ENCODE results near the gene PWWP2B.

Gene PWWP2B

DNA sequence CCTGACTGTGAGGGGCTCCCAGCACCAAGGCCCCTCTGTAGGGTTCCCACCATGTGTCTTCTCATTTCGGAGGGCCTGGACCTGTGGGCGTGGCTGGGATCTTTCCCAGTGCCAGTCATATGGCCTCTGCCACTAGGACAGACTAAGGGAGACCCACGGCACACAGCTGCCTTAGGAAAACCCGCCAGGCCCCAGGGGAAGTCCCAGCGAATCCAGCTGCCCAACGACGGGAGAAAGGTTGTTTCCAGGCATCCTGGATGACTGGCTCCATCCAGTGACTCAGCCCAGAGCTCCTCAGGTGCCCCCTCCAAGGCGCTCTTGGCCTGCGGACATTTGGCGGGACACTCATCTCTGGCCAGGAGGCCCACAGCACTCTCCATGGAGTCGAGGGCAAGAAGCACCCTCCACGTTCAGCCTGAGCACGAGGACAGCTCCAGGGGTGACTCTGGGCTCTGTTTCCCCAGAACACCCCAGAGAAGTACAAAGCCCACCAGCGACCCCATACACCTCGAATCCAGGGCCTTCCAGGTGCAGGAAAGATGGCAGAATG is 39.9 kb downstream of the PWWP2B start:
- TF ChIP-seq, protein P1, sequence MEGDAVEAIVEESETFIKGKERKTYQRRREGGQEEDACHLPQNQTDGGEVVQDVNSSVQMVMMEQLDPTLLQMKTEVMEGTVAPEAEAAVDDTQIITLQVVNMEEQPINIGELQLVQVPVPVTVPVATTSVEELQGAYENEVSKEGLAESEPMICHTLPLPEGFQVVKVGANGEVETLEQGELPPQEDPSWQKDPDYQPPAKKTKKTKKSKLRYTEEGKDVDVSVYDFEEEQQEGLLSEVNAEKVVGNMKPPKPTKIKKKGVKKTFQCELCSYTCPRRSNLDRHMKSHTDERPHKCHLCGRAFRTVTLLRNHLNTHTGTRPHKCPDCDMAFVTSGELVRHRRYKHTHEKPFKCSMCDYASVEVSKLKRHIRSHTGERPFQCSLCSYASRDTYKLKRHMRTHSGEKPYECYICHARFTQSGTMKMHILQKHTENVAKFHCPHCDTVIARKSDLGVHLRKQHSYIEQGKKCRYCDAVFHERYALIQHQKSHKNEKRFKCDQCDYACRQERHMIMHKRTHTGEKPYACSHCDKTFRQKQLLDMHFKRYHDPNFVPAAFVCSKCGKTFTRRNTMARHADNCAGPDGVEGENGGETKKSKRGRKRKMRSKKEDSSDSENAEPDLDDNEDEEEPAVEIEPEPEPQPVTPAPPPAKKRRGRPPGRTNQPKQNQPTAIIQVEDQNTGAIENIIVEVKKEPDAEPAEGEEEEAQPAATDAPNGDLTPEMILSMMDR (conservative IDR thresholded peaks at IDR 0.05), result no peak
- TF ChIP-seq ZFX (IDR thresholded peaks at IDR 0.05), result no peak
- no peak overlapping the region for H3K27ac ChIP-seq

DNA sequence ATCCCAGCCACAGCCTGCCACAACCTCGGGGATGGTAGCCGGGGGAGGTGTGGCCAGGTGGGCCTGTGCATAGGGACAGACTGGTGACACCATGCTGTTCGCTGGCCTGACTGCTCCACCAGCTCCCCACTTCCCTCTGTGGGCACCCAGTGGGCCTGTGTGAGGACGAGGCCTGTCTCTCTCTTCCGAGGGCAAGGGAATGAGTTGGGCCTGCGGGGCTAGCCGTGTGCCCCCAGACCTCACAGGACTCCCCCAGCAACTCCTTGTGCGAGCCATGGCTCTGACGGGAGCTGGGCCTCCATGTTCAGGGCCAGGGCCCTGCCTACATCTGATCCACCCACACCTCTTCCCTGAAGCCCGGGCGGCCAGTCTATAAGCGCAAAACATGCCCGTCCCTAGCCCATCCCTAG is 40.5 kb downstream of the PWWP2B start:
- no peak for TF ChIP-seq ZFX (IDR thresholded peaks at IDR 0.05)
- TF ChIP-seq, protein P1 (conservative IDR thresholded peaks at IDR 0.05), result no peak
- no peak overlapping the region for H3K27ac ChIP-seq

DNA sequence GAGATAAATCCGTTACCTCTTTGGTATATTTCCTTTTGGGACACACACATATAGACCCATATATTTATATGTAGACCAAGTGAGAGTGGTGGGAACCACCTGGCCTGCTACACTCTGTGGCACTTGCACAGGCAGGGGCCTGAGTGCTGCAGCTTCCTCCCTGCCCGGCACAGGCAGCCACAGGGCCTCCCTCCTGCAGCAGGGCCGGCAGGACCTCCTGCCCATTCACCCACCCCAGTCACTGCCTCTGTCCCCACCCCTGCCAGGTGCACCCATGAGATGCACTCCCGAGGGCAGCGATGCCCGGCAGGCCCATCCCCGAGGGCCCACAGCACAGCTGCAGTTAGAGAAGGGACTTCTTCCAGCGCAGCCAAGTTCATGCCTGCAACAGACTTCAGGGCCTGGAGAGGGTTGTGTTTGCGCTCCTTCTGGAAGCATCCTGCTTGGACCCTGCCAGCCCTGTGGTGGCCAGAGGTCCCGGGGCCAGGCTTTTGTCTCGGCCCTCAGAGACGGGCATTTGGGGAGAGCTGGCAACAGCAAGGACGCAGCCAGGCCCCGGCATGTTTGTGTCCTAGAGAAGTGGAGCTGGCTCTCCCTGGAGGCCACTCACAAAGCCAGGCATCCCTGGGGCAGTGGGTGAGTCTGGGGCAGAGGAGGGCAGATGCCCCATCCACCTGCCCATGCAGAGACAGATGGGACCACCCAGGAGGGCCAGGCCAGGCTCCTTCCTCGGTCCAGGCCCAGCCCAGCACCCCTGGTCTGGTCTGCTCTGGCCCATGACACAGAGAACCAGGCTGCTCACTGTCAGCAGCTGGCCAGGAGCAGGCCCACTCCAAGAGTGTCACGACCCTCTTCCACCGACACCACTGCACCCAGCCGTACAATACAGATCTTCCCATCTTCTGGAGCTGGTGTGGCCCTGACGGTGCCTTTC is 41.4 kb downstream of the PWWP2B start:
- H3K27ac ChIP-seq, result no peak overlapping the region
- TF ChIP-seq, protein P1 (conservative IDR thresholded peaks at IDR 0.05), result no peak
- TF ChIP-seq ZFX (IDR thresholded peaks at IDR 0.05), result no peak

DNA sequence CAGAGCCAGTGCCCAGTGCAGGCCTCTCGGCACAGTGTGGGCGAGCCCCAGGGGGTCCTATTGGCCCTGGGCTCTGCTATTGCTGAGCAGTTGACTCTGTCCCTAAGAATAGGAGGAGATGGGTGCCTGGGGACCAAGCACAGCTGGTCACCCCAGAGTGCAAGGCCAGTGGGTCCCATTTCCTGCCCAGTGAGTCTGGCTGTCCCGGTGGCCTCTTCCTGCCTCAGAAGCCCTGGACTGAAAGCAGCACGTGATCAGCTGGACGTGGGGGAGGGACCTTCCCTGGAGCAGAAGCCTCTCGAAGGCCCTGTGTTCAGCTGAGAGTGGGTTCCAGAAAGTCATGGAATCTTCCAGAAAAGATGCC is 42.0 kb downstream of the PWWP2B start:
- TF ChIP-seq, protein P1 (conservative IDR thresholded peaks at IDR 0.05), result no peak
- TF ChIP-seq ZFX (IDR thresholded peaks at IDR 0.05), result no peak
- no peak overlapping the region for H3K27ac ChIP-seq

DNA sequence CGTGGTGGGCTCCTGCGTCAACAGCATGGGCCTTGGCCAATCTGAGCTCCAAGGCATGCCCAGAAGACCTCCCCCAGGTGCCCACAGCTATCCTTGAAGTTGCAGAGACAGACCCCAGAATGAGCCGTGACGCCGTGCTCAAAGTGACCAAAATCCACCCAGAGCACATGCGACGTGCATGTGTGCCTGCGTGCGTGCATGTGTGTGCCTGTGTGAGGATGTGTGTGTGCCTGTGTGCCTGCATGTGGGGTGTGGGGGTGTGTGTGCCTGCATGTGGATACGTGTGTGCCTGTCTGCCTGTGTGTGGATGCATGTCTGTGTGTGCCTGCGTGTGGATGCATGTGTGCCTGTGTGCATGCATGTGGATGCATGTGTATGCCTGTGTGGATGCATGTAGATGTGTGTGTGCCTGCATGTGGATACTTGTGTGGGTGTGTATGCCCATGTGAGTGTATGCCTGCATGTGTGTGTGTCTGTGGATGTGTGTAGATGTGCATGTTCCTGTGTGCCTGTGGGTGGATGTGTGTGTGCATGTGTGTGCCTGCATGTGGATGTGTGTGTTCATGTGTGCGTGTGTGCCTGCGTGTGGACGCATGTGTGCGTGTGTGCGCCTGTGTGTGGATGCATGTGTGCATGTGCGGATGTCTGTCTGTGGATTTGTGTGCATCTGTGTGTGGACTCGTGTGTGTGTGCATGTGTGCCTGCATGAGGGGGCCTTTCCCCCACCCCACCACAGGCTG is 42.6 kb downstream of the PWWP2B start:
- TF ChIP-seq, protein P1 (conservative IDR thresholded peaks at IDR 0.05), result no peak
- TF ChIP-seq ZFX (IDR thresholded peaks at IDR 0.05), result no peak
- no peak overlapping the region for H3K27ac ChIP-seq

DNA sequence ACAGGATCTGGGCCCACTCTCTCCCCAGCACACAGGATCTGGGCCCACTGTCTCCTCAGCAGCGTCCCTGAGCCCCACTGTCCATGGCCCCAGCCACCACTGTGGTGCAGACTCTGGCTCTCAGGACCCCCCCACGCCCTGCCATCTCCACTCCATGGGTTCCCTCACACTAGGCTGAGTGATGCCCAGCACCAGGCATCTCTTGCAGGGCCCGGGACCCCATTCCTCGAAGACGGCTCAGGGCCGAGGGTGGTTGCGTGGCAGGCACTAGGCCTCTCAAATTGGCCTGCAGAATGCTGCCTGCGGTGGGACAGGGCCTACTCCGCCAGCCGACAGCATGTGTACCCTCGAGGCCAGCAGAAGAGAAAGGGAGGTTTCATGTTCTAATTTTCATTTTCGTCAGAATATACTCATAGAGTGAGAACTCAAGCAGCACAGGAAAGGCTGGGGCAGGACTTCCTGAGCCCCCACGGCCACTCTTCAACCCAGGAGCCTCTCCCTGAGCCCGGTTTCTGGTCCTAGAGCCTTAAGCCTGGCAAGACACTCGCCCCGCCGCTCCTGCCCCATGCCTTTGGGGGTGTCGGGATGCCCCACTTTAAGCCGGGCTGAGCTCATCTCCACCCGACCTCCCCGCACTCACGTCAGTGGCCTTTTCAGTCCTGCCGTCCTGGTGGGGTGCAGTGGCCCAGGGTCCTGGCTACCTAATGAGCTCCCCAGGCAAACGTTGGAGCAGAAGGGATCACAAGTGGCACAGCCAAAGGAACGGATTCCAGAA is 44.0 kb downstream of the PWWP2B start:
- H3K27ac ChIP-seq, result no peak overlapping the region
- no peak for TF ChIP-seq ZFX (IDR thresholded peaks at IDR 0.05)
- TF ChIP-seq, protein P1 (conservative IDR thresholded peaks at IDR 0.05), result no peak
